ENCODE measurements around the gene OSBPL10. TPM values are rescaled to one million over a fixed set of nuclear protein-coding genes. Genes with fewer than 3 reads are reported as not detected.
"Not testable (repeated sequence)": the region's sequence is repeated elsewhere in the genome, so short reads cannot be mapped to it uniquely, and the experiment has no call there.

The OSBPL10 gene
- polyA plus RNA-seq, 1 donor from 2014 or later, result 2.0 TPM

DNA sequence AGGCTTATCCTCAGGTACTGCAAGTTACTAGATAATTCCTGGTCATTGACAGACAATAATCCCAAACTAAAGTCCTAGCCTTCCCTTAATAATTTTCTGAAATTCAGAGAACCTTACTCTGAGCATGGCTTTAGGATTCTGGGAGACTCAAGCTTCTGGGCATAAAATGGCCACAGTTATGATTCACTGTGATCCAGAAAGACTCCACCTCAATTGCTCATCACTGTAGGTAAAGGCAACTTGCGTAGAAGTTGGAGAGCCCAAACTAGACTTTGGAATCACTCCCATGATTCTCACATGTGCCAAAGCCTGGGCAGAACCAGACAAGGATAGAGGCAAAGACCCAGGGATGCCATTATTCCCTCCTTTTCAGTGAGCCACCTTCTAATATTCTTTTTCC lies 195.3 kb downstream of the OSBPL10 start:
- no peaks in the 10 kb centered on the region for H4K20me1 ChIP-seq (ENCODE audit: insufficient read depth)
- H3K9me2 ChIP-seq (ENCODE audit: insufficient read depth, low read length), result no peaks in the 10 kb centered on the region
- TF ChIP-seq CTCF (IDR thresholded peaks at IDR 0.05; ENCODE audit: poor library complexity, severe bottlenecking), result no peak
- TF ChIP-seq POLR2AphosphoS5 (IDR thresholded peaks at IDR 0.05), result no peak
- no peak for TF ChIP-seq SMC3 (conservative IDR thresholded peaks at IDR 0.05; ENCODE audit: poor library complexity)
- TF ChIP-seq EZH2 (IDR thresholded peaks at IDR 0.05; ENCODE audit: borderline replicate concordance, insufficient read depth, low read length, poor library complexity, severe bottlenecking), result no peak
- TF ChIP-seq EP300 (conservative IDR thresholded peaks at IDR 0.05; ENCODE audit: poor library complexity, severe bottlenecking), result no peak
- no peak for TF ChIP-seq TAF1 (IDR thresholded peaks at IDR 0.05; ENCODE audit: low read depth)
- TF ChIP-seq, protein P1, sequence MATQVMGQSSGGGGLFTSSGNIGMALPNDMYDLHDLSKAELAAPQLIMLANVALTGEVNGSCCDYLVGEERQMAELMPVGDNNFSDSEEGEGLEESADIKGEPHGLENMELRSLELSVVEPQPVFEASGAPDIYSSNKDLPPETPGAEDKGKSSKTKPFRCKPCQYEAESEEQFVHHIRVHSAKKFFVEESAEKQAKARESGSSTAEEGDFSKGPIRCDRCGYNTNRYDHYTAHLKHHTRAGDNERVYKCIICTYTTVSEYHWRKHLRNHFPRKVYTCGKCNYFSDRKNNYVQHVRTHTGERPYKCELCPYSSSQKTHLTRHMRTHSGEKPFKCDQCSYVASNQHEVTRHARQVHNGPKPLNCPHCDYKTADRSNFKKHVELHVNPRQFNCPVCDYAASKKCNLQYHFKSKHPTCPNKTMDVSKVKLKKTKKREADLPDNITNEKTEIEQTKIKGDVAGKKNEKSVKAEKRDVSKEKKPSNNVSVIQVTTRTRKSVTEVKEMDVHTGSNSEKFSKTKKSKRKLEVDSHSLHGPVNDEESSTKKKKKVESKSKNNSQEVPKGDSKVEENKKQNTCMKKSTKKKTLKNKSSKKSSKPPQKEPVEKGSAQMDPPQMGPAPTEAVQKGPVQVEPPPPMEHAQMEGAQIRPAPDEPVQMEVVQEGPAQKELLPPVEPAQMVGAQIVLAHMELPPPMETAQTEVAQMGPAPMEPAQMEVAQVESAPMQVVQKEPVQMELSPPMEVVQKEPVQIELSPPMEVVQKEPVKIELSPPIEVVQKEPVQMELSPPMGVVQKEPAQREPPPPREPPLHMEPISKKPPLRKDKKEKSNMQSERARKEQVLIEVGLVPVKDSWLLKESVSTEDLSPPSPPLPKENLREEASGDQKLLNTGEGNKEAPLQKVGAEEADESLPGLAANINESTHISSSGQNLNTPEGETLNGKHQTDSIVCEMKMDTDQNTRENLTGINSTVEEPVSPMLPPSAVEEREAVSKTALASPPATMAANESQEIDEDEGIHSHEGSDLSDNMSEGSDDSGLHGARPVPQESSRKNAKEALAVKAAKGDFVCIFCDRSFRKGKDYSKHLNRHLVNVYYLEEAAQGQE (IDR thresholded peaks at IDR 0.05; ENCODE audit: borderline replicate concordance), result no peak
- TF ChIP-seq RAD21 (conservative IDR thresholded peaks at IDR 0.05), result no peak
- no peak overlapping the region for H3K4me3 ChIP-seq (ENCODE audit: low read length)
- no peak overlapping the region for H2AFZ ChIP-seq (ENCODE audit: low read depth, low read length)
- no peaks in the 10 kb centered on the region for H3K9me3 ChIP-seq (ENCODE audit: low read length)
- H3K27me3 ChIP-seq (ENCODE audit: insufficient read depth, low read depth, low read length), result no peaks in the 10 kb centered on the region
- no peak overlapping the region for H3K9ac ChIP-seq (ENCODE audit: low read length)
- H3K36me3 ChIP-seq (ENCODE audit: insufficient read depth, low read length), result no peaks in the 10 kb centered on the region
- H3F3A ChIP-seq (ENCODE audit: insufficient read depth, low read length, poor library complexity, severe bottlenecking), result no peaks in the 10 kb centered on the region
- H3K4me2 ChIP-seq (ENCODE audit: low read length), result no peak overlapping the region
- no peaks in the 10 kb centered on the region for H3K79me2 ChIP-seq (replicated peaks; ENCODE audit: insufficient read depth, low read length)
- H3K27ac ChIP-seq (ENCODE audit: low read length), result no peak overlapping the region

DNA sequence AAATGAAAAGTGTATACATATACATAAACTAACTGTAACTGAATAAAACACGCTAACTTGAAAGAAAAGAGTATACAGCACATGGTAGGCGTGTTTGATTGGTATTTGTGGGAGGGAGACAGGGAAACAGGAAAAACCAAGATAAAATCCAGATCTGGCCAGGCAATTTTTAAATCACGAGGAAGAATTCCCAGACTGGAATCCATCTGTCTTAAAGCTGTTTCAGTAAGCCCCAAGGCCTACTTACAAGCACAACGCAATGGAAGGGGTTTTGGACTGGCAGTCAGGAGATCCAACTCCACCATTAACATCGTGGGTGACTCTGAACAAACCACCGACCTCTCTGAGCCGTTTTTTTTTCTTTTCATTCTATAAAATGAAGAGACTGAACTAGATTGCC lies 195.8 kb downstream of the OSBPL10 start:
- no peak overlapping the region for H2AFZ ChIP-seq (ENCODE audit: low read depth, low read length)
- TF ChIP-seq EP300 (conservative IDR thresholded peaks at IDR 0.05; ENCODE audit: poor library complexity, severe bottlenecking) (no peak), TAF1 (IDR thresholded peaks at IDR 0.05; ENCODE audit: low read depth) (no peak)
- no peaks in the 10 kb centered on the region for H3K9me3 ChIP-seq (ENCODE audit: low read length)
- H3K27ac ChIP-seq (ENCODE audit: low read length), result no peak overlapping the region
- H3K79me2 ChIP-seq (replicated peaks; ENCODE audit: insufficient read depth, low read length), result no peaks in the 10 kb centered on the region
- H3K9me2 ChIP-seq (ENCODE audit: insufficient read depth, low read length), result no peaks in the 10 kb centered on the region
- no peak overlapping the region for H3K4me3 ChIP-seq (ENCODE audit: low read length)
- H3F3A ChIP-seq (ENCODE audit: insufficient read depth, low read length, poor library complexity, severe bottlenecking), result no peaks in the 10 kb centered on the region
- H3K36me3 ChIP-seq (ENCODE audit: insufficient read depth, low read length), result no peaks in the 10 kb centered on the region
- no peaks in the 10 kb centered on the region for H3K27me3 ChIP-seq (ENCODE audit: insufficient read depth, low read depth, low read length)
- H4K20me1 ChIP-seq (ENCODE audit: insufficient read depth), result no peaks in the 10 kb centered on the region
- no peak overlapping the region for H3K9ac ChIP-seq (ENCODE audit: low read length)
- no peak overlapping the region for H3K4me2 ChIP-seq (ENCODE audit: low read length)

DNA sequence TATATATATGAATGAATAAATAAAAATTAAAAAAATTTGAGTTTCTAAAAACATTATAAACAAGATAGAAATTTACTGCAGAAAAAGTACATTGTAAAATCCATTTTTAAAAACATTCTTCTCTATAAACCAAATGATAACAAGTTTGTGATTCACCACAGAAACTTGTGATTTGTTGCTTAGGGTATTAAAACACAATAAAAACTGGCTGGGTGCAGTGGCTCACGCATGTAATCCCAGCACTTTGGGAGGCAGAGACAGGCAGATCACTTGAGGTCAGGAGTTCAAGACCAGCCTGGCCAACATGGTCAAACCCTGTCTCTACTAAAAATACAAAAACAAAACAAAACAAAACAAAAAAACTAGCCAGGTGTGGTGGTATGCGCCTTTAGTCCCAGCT lies 197.2 kb downstream of the OSBPL10 start:
- H3K79me2 ChIP-seq (replicated peaks; ENCODE audit: insufficient read depth, low read length); H3K27me3 ChIP-seq (ENCODE audit: insufficient read depth, low read depth, low read length); H3F3A ChIP-seq (ENCODE audit: insufficient read depth, low read length, poor library complexity, severe bottlenecking); H3K4me2 ChIP-seq (ENCODE audit: low read length); H3K4me3 ChIP-seq (ENCODE audit: low read length); H3K9ac ChIP-seq (ENCODE audit: low read length); H4K20me1 ChIP-seq (ENCODE audit: insufficient read depth); H3K9me3 ChIP-seq (ENCODE audit: low read length); H3K36me3 ChIP-seq (ENCODE audit: insufficient read depth, low read length); H2AFZ ChIP-seq (ENCODE audit: low read depth, low read length); H3K27ac ChIP-seq (ENCODE audit: low read length); H3K9me2 ChIP-seq (ENCODE audit: insufficient read depth, low read length): not testable (repeated sequence)

DNA sequence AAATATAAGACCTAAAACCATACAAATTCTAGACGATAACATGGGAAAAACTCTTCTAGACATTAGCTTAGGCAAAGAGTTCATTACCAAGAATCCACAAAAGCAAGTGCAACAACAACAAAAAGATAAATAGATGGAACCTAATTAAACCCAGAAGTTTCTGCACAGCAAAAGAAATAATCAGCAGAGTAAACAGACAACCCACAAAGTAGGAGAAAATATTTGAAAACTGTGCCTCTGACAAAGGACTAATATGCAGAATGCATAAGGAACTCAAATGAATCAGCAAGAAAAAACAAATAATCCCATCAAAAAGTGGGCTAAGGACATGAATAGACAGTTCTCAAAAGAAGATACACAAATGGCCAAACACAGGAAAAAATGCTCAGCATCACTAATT lies 198.8 kb downstream of the OSBPL10 start:
- H3F3A ChIP-seq (ENCODE audit: insufficient read depth, low read length, poor library complexity, severe bottlenecking); H3K9ac ChIP-seq (ENCODE audit: low read length); H3K4me3 ChIP-seq (ENCODE audit: low read length); H3K9me2 ChIP-seq (ENCODE audit: insufficient read depth, low read length); H3K79me2 ChIP-seq (replicated peaks; ENCODE audit: insufficient read depth, low read length); H3K27me3 ChIP-seq (ENCODE audit: insufficient read depth, low read depth, low read length); H3K9me3 ChIP-seq (ENCODE audit: low read length); H3K27ac ChIP-seq (ENCODE audit: low read length); H3K4me2 ChIP-seq (ENCODE audit: low read length); H3K36me3 ChIP-seq (ENCODE audit: insufficient read depth, low read length); H2AFZ ChIP-seq (ENCODE audit: low read depth, low read length); H4K20me1 ChIP-seq (ENCODE audit: insufficient read depth): not testable (repeated sequence)

Measured in neural cell (in vitro differentiated cells).